ENCODE measurements around the gene TMEM222.

Gene TMEM222

DNA sequence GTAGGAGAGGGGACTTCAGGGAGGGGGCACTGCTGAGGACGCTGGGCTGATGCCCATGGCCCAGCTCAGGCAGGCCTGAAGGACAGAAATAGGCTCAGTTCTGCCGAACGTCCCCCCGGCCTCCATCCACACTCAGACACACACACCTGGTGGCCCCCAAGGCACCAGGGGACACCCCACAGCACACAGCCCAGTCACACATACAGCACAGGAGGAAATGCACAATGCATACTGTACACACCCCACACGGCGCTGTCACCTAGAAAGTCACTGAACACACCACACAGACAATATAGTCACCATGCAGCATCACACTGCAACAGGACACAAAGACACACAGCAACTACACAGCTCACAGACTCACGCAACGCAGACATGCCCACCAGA is 20.4 kb downstream of the TMEM222 start:
- DNase-seq (ENCODE audit: low read depth, low spot score): no peak

- DNase-seq (ENCODE audit: low read depth, low spot score): peak; percentile 54
These were observed 21.0 kb downstream of the TMEM222 start for GRCh38 chr1:27342778-27343638.

GRCh38 chr1:27343639-27344025 is 21.7 kb downstream of the TMEM222 start:
- no peak for DNase-seq (ENCODE audit: low read depth, low spot score)

DNA sequence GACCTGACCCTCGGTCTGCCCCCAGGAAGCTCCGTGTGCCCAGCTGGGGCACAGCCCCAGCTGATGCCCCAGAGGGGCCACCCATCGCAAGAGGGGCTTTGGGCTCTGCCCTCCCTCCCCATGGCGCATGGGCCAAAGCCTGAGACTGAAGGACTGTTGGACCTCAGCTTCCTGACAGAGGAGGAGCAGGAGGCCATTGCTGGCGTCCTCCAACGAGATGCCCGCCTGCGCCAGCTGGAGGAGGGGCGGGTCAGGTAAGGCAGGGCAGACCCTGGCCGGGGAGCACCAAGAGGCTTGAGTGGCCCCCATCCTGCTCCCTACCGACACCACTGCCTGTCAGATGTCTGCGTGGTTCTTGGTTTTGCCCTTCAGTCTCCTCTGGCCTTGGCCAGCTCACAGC is 23.3 kb downstream of the TMEM222 start:
- DNase-seq (ENCODE audit: low read depth, low spot score): no peak

GRCh38 chr1:27346357-27346756 is 24.4 kb downstream of the TMEM222 start:
- DNase-seq (ENCODE audit: low read depth, low spot score): no peak

- DNase-seq (ENCODE audit: low read depth, low spot score): peak; percentile 70
These were observed 25.1 kb downstream of the TMEM222 start for GRCh38 chr1:27346991-27347624.

DNA sequence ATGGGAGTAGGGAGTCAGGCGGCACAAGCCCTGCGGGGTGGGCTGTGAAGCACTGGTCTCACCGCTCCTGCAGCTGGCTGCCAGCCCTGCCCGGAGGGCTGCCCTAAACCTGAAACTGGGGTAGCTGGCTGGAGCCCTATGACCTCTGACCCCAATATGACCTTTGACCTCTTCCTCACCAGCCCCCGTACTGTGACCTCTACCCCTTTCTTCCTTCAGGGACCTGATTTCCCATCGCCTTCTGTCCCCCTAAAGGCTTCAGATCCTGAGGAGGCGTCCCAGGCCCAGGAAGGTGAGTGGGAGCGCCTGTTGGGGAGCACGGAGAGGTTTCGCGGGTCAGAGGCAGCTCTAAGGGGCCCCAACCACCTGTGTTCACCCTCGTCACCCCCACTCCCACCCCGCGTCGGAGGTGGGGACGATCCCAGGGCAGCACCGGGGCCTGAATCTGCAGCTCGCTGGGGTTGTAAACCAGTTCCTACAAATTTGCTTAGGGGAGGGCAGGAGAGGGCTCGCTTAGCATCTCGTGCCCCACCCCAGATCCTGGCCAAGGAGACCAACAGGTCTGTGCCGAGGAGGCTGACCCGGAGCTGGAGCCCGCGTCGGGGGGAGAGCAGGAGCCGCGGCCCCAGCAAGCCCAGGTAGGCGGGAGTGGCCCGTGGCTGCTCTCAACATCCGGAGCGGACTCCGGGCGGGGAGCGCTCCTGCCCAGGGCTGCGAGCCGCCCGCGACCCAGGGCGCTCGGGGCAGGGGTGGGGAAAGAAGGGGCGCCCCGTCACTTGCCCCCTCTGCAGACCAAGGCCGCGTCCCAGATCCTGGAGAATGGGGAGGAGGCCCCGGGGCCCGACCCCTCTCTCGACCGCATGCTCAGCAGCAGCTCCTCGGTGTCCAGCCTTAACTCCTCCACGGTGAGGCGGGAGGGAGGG is 27.2 kb downstream of the TMEM222 start:
- DNase-seq (ENCODE audit: low read depth, low spot score): peak; percentile 83

- peak; percentile 85 for DNase-seq (ENCODE audit: low read depth, low spot score)
These were observed 28.1 kb downstream of the TMEM222 start for GRCh38 chr1:27349784-27350662.

DNA sequence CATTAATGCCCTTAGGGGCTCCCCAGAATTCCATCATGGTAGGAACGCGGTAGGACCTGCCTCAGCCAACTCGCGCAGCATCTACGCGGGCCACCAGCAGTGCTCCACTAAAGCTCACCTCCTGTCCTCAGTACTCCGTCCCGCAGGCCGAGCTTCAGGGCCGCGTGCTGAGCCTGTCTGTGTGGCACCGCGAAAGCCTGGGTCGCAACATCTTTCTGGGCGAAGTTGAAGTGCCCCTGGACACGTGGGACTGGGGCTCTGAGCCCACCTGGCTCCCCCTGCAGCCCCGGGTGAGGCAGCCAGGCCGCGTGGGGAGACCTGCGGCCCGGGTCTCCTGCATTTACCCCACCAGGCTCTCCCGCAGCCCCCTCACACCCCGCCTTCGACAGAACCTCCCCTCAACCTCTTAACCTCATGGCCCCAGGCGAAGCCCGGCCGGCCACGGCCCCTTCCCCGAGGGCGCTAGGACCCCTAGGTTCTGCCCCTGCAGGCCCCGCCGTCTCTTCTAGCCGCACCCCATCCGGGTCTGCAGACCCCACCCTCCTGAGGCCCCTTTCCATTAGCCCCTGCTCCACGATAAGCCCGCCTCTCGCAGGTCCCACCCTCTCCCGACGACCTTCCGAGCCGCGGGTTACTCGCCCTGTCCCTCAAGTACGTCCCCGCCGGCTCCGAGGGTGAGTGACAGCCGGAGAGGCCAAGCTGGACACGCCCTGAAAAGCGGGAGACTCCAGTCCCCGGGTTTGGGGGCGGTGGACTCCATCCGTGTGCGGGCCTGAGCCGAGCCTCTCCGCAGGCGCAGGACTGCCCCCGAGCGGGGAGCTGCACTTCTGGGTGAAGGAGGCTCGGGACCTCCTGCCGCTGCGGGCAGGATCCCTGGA is 28.9 kb downstream of the TMEM222 start:
- peak; percentile 96 for DNase-seq (ENCODE audit: low read depth, low spot score)

DNA sequence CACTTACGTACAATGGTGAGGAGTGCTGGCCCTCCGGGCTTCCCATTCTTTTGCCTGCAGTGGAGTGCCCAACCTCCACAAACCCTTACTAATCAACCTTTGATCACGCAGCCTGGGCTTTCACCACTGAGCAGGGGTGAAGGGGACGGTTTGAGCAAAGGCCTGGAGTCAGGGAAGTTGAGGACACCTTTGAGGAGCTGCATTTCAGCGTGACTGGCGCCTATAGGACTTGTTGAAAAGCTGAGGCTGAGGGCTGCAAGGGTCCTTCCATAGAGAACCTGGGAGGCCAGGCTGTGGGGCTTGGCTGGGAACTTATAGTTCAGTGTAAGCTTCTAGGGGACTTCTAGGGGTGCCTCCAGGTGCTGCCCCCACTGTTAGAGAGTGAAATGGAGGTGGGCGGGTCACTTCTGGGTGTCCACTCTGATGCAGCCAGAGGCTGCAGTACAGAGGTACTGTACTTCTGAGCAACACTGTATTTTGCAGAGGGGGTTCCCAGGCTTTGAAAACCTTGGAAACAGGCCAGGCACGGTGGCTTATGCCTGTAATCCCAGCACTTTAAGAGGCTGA is 29.7 kb downstream of the TMEM222 start:
- DNase-seq (ENCODE audit: low read depth, low spot score): no peak

GRCh38 chr1:27353166-27353565 is 31.2 kb downstream of the TMEM222 start:
- no peak for DNase-seq (ENCODE audit: low read depth, low spot score)

- no peak for DNase-seq (ENCODE audit: low read depth, low spot score)
These were observed 31.7 kb downstream of the TMEM222 start for GRCh38 chr1:27353629-27354028.

- DNase-seq (ENCODE audit: low read depth, low spot score): no peak
These were observed 33.7 kb downstream of the TMEM222 start for GRCh38 chr1:27355683-27356082.

DNA sequence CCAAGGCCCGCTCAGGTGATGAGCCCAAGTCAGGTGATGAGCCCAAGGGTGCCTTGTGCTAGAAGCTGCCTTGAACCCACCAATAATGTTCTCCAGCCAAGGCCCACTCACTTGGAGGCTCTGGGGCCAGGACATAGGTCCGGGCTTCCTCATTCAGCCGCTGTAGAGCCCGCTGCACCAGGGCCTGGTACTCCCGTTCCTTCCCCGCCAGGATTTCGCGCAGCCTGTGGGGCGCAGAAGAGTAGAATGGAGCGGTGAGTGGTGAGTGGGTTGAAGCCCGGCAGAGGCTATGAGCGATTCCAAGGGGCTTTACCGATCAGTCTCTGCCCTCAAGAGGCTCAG is 34.3 kb downstream of the TMEM222 start:
- DNase-seq (ENCODE audit: low read depth, low spot score): no peak

DNA sequence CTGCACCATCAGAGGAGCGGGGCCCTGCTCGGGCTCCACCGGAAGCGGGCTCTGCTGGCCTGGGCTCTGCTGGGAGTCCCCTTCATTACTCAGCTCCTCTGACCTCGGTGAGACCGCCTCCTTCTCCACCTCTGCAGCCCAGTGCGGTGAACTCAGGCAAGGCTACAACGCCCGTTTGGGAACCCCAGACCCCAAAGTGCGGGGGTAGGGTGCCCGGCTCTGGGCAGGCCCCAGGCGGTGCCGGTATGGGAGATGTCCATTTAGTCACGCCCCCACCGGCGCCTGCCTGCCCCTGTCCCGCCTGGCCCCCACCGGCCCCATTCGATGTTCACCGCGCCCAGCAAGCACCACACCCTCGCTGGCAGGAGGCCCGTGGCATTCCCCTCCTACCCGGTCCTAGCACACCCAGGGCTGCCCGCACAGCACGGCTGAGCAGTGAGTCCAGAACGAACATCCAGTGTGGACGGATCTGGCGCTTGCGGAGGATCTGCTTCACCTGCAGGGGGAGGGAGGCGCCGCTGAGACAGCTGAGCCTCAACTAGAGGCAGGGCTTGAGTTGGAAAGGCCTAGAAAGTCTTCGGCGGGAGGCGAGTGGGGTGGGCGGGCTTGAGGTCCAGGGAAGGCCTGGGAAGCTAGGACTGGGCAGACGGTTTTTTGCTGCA is 34.8 kb downstream of the TMEM222 start:
- DNase-seq (ENCODE audit: low read depth, low spot score): peak; percentile 53

GRCh38 chr1:27357281-27358037 is 35.5 kb downstream of the TMEM222 start:
- peak; percentile 97 for DNase-seq (ENCODE audit: low read depth, low spot score)

DNA sequence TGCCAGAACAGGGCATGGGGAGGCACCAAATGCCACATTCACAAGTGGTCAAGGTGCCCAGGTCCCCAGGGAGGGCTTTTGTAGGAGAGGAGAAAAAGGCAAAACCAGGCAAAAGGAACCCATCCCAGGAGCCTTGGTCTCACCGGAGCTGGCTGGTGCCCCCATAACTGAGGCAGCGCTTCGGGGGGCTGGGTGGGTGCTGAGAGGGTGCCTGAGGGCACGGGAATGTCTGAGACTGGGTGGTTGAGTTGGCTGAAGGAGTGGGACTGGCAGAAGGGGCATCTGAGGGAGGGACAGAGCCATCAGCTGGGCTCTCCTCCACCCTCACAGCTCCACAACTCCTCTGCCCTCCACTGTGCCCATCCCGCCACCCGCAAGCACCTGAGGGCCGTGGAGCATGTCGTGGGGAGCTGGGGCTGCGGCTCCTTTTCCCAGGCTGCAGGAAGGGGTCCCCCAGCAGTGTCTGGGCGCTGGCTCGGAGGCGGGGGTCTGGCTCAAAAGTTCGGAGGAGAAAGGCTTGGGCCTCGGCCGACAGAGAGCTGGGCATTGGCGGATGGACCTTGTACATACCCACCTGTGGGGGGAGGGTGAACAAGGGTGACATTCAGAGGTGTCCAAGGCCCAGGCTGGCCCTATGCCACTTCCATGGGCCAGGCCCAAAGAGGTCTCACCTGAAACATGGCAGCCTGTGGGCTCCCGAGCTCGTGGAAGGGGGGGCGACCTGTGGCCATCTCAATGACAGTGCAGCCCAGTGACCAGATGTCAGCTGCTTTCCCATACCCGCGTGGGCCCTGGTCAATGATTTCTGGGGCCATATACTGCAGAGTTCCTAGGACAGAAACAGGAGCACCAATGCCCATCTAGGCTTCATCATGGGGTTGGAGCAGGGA is 36.3 kb downstream of the TMEM222 start:
- no peak for DNase-seq (ENCODE audit: low read depth, low spot score)

DNA sequence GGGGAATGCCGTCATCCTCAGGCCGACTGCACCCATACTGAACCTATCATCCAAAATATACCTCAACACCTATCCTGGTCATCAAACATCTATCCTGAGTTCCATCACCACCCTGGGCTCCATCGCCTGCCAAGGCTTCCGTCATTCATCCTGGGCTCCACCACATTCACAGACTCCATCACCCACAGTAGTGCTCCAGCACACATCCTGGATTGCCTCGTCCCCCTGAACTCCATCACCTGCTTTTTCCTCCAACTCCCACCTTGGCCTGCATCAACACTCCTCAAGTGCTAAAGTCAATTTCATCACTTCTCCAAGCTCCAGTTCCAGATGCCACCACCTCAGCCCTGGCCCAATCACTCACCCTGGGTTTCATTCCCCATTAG is 37.0 kb downstream of the TMEM222 start:
- DNase-seq (ENCODE audit: low read depth, low spot score): no peak
